DMS53 treated with DMSO at 0.1 percent for 48 hours (cell line): ENCODE data around the gene PRDX3.
"Not testable (repeated sequence)": the region's sequence is repeated elsewhere in the genome, so short reads cannot be mapped to it uniquely, and the experiment has no call there.

Experiments
- DNase-seq: peaks from one replicate; lab custom pipeline; 2025; ENCODE audit not compliant: unreplicated experiment; lab: John Stamatoyannopoulos, UW

PRDX3 gene

GRCh38 chr10:119165171-119166117 is 13.2 kb downstream of the PRDX3 start, which contains the start of gene SFXN4:
Gene SFXN4, minus strand, starts transcription at chr10:119165714. Its CDS starts 67 bp downstream, at chr10:119165647.
- peak; percentile 61 for DNase-seq

- DNase-seq, result no peak
These were observed 16.0 kb downstream of the PRDX3 start for GRCh38 chr10:119162452-119163092.

- no peak for DNase-seq
These were observed 16.7 kb downstream of the PRDX3 start for GRCh38 chr10:119161680-119162451.

- DNase-seq, result no peak
These were observed 19.3 kb downstream of the PRDX3 start for GRCh38 chr10:119159332-119159731.

GRCh38 chr10:119153661-119154060 is 25.0 kb downstream of the PRDX3 start:
- no peak for DNase-seq

GRCh38 chr10:119153041-119153440 is 25.6 kb downstream of the PRDX3 start:
- no peak for DNase-seq

- not testable (repeated sequence) for DNase-seq
These were observed 27.0 kb downstream of the PRDX3 start for GRCh38 chr10:119151601-119152000.

- DNase-seq, result no peak
These were observed 28.9 kb downstream of the PRDX3 start for GRCh38 chr10:119149729-119150128.

- DNase-seq, result no peak
These were observed 29.5 kb downstream of the PRDX3 start for GRCh38 chr10:119149157-119149556.

- no peak for DNase-seq
These were observed 35.0 kb downstream of the PRDX3 start for GRCh38 chr10:119143657-119144056.

- DNase-seq, result no peak
These were observed 37.9 kb downstream of the PRDX3 start for GRCh38 chr10:119140603-119141245.

- DNase-seq, result no peak
These were observed 39.0 kb downstream of the PRDX3 start for GRCh38 chr10:119139464-119140067.

GRCh38 chr10:119138346-119139306 is 40.0 kb downstream of the PRDX3 start:
- DNase-seq, result no peak

GRCh38 chr10:119137878-119138277 is 40.7 kb downstream of the PRDX3 start:
- DNase-seq, result not testable (repeated sequence)

- DNase-seq, result no peak
These were observed 42.5 kb downstream of the PRDX3 start for GRCh38 chr10:119136084-119136483.

- no peak for DNase-seq
These were observed 43.1 kb downstream of the PRDX3 start for GRCh38 chr10:119135513-119135881.

- no peak for DNase-seq
These were observed 44.7 kb downstream of the PRDX3 start for GRCh38 chr10:119133949-119134348.

- DNase-seq, result no peak
These were observed 45.9 kb downstream of the PRDX3 start for GRCh38 chr10:119132521-119133345.
